HepG2 (cell line): ENCODE measurements around the gene ZDHHC14. TPM values are rescaled to one million over a fixed set of nuclear protein-coding genes. Genes with fewer than 3 reads are reported as not detected.

Experiments
- FOXC1 ChIP-seq: sonication (generic); formaldehyde crosslinking; IDR thresholded peaks from 2 replicates; pipeline ENCODE4 v1.8.0; 2022; ENCODE audit warnings: mild to moderate bottlenecking, missing genetic modification reagents, borderline replicate concordance
- GRHL1 ChIP-seq: sonication (generic); formaldehyde crosslinking; conservative IDR thresholded peaks from 2 replicates; pipeline ENCODE4 v1.8.0; 2022; ENCODE audit warnings: missing genetic modification reagents
- PHF8 ChIP-seq: sonication (generic); formaldehyde crosslinking; IDR thresholded peaks from 2 replicates; pipeline ENCODE4 v1.5.0; 2020; ENCODE audit warnings: missing genetic modification reagents
- SNAPC2 ChIP-seq: sonication (generic); formaldehyde crosslinking; IDR thresholded peaks from 2 replicates; pipeline ENCODE4 v1.8.1; 2022; ENCODE audit warnings: mild to moderate bottlenecking, missing genetic modification reagents
- TEAD3 ChIP-seq: optimal IDR thresholded peaks from 2 replicates; pipeline ENCODE3; 2016; ENCODE audit warnings: borderline replicate concordance
- ZBTB46 ChIP-seq: sonication (generic); formaldehyde crosslinking; IDR thresholded peaks from 2 replicates; pipeline ENCODE4 v1.4.0; 2020; ENCODE audit warnings: mild to moderate bottlenecking, missing genetic modification reagents, borderline replicate concordance
- ZC3H4 ChIP-seq: sonication (generic); formaldehyde crosslinking; IDR thresholded peaks from 2 replicates; pipeline ENCODE4 v1.4.0; 2020; ENCODE audit warnings: missing genetic modification reagents, borderline replicate concordance
- ZFP91 ChIP-seq: sonication (generic); formaldehyde crosslinking; IDR thresholded peaks from 2 replicates; pipeline ENCODE4 v1.9.0; 2022; ENCODE audit warnings: missing genetic modification reagents, mild to moderate bottlenecking, borderline replicate concordance
- ZNF512B ChIP-seq: sonication (generic); formaldehyde crosslinking; IDR thresholded peaks from 2 replicates; pipeline ENCODE4 v1.5.1; 2020; ENCODE audit warnings: missing genetic modification reagents, mild to moderate bottlenecking, borderline replicate concordance
- polyA plus RNA-seq, 8 experiments: library from polyadenylated mRNA; depleted of rRNA in 3 of 8; stranded (reverse) in 7 of 8; unstranded in 1 of 8; fragments of >200 nt; fragmentation: Illumina TruSeq in 4 of 8; extraction: Trizol in 4 of 8; gene quantifications; 2 replicates each; pipeline versions ENCODE4 v1.2.1 to v1.2.3, GENCODE V29; 2011 to 2016; ENCODE audit warnings: low read depth in 4 of 8, missing spikeins in 1 of 8, mixed read lengths in 1 of 8; ENCODE audit not compliant: insufficient read depth in 1 of 8
- total RNA-seq, 5 experiments: library from RNA; depleted of rRNA; stranded (reverse); fragments of >200 nt; fragmentation: Illumina TruSeq; extraction: Trizol; gene quantifications; 2 replicates each; pipeline ENCODE4 v1.2.3, GENCODE V29; 2016; ENCODE audit warnings: low read depth in 1 of 5

ZDHHC14 gene
- total and polyA plus RNA-seq, 2 of the 13 experiments (the other 11 are each of a cell fraction or from before 2014, with no cell fraction given) = 3.7 to 9.5 TPM

- no peak for TF ChIP-seq ZBTB46 (CRISPR knock-in tag)
- no peak for TF ChIP-seq PHF8 (CRISPR knock-in tag)
- no peak for TF ChIP-seq ZFP91
- TF ChIP-seq GRHL1 = no peak
- TF ChIP-seq SNAPC2 = no peak
- TF ChIP-seq ZNF512B = no peak
- TF ChIP-seq ZC3H4 = no peak
- no peak for TF ChIP-seq FOXC1 (CRISPR knock-in tag)
- TF ChIP-seq TEAD3 (CRISPR knock-in tag) = no peak
Measured at GRCh38 chr6:157491571-157492232, 110.7 kb downstream of the ZDHHC14 start (continued).
